GM12864 (cell line): ENCODE measurements around the gene ZFR.
"Not testable (repeated sequence)": the region's sequence is repeated elsewhere in the genome, so short reads cannot be mapped to it uniquely, and the experiment has no call there.

Experiments
- DNase-seq: peaks from one replicate; pipeline ENCODE4 v3.0.0-alpha.2; 2011; ENCODE audit warnings: low read depth
- H3K4me3 ChIP-seq: 2 replicates; pipeline ENCODE4 v1.5.1; 2011; ENCODE audit warnings: mild to moderate bottlenecking, low read depth, low read length, control low read depth
- CTCF ChIP-seq: IDR thresholded peaks from 2 replicates; pipeline ENCODE4 v1.5.1; 2011; ENCODE audit warnings: low read depth, mild to moderate bottlenecking, moderate library complexity, low read length, control low read depth, inconsistent platforms; ENCODE audit errors: missing control alignments

ZFR gene

GRCh38 chr5:32383586-32383985 is 61.0 kb downstream of the ZFR start:
- no peak overlapping the region for H3K4me3 ChIP-seq
- DNase-seq, result no peak
- TF ChIP-seq CTCF, result no peak

GRCh38 chr5:32383065-32383464 is 61.5 kb downstream of the ZFR start:
- H3K4me3 ChIP-seq, result no peak overlapping the region
- DNase-seq, result no peak
- TF ChIP-seq CTCF, result no peak

- TF ChIP-seq CTCF, result no peak
- no peak for DNase-seq
- no peak overlapping the region for H3K4me3 ChIP-seq
These were observed 65.1 kb downstream of the ZFR start for GRCh38 chr5:32379421-32379820.

- TF ChIP-seq CTCF, result no peak
- no peak for DNase-seq
- H3K4me3 ChIP-seq, result no peak overlapping the region
These were observed 65.6 kb downstream of the ZFR start for GRCh38 chr5:32378966-32379365.

GRCh38 chr5:32369542-32370155 is 74.9 kb downstream of the ZFR start:
- no peak for TF ChIP-seq CTCF
- DNase-seq, result no peak
- no peak overlapping the region for H3K4me3 ChIP-seq

- DNase-seq, result no peak
- no peak overlapping the region for H3K4me3 ChIP-seq
- TF ChIP-seq CTCF, result no peak
These were observed 75.5 kb downstream of the ZFR start for GRCh38 chr5:32369032-32369431.

GRCh38 chr5:32367271-32367670 is 77.3 kb downstream of the ZFR start:
- DNase-seq, H3K4me3 ChIP-seq: not testable (repeated sequence)
